Tibial artery (tissue), 4 donors: ENCODE results near the gene OST4.
"Not testable (repeated sequence)": the region's sequence is repeated elsewhere in the genome, so short reads cannot be mapped to it uniquely, and the experiment has no call there.

ENCODE experiments used
- DNase-seq, 2 donors: peaks; one replicate each; pipeline ENCODE4 v3.0.0-alpha.2; 2019
- H3K27ac ChIP-seq, 2 donors: fragments of 200-600 bp; sonication (generic) in 1 of 2; 1 replicate in 1 of 2; 2 replicates in 1 of 2; pipeline ENCODE4 v1.5.1; 2018 to 2019; ENCODE audit warnings: mild to moderate bottlenecking in 1 of 2
- H3K27me3 ChIP-seq, 2 donors: fragments of 200-600 bp; sonication (generic) in 1 of 2; one replicate each; pipeline versions ENCODE4 v1.5.1 to v1.6.0; 2016 to 2019
- H3K36me3 ChIP-seq, 3 donors: fragments of 200-600 bp; sonication (generic) in 2 of 3; one replicate each; pipeline ENCODE4 v1.5.1; 2016 to 2019; ENCODE audit warnings: mild to moderate bottlenecking in 2 of 3
- H3K4me1 ChIP-seq, 4 donors: fragments of 200-600 bp; sonication (generic) in 2 of 4; 1 replicate in 3 of 4; 2 replicates in 1 of 4; pipeline ENCODE4 v1.5.1; 2016 to 2019
- H3K4me3 ChIP-seq, 2 donors: fragments of 200-600 bp; sonication (generic) in 1 of 2; 1 replicate in 1 of 2; 2 replicates in 1 of 2; pipeline ENCODE4 v1.5.1; 2018 to 2019; ENCODE audit warnings: mild to moderate bottlenecking in 2 of 2
- H3K9me3 ChIP-seq, 3 donors: fragments of 200-600 bp; sonication (generic) in 1 of 3; one replicate each; pipeline ENCODE4 v1.5.1; 2016 to 2019
- intact Hi-C: fragments of 100-400 bp; cut with DNase I; formaldehyde crosslinking; loops from one replicate; pipeline ENCODE4 v1.15.0; 2023; ENCODE audit warnings: low total_unique reads
- TF ChIP-seq, protein P1 (sequence below), 2 experiments: fragments of 200-600 bp in 1 of 2; fragments of 450-650 bp in 1 of 2; IDR thresholded peaks; one replicate each; pipeline ENCODE4 v1.5.1; 2017 to 2019; ENCODE audit warnings: antibody characterized with exemption in 2 of 2, mild to moderate bottlenecking in 1 of 2, moderate library complexity in 1 of 2

Gene OST4

DNA sequence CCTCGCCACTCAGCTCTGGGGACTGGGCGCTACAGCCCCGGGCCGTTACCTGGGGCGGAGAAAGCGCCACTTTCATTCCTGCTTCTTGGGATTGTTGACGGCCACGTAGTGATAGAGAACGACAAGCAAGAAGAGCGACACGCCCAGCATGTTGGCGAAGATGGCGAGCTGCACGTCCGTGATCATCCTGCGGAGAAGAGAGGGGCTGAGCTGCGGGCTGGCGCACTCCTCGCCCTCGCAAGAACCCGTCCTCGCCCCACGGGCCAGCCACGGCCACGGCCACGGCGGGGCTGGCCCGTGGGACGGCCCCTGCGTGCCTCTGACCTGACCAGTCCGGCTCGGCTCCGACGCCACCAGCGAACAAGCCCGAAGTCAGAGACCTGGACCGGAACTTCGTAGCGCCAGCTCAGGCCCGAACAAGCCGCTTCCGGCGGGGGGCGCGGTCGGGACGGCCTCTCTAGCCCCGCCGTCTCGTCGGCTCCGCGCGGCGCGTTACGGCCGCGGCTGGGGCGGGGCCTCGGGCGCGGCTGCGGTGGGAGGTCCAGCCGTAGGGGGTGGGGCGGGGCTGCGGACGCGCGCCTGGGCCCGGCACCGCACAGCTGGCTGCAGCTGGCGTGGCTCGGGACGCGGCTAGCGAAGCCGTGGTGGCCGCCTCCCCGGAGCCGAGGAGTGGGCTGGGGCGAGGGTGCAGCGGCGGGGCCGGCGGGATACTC lies at the start of gene OST4:
OST4 (minus strand) TSS at position 378 of the 713 bp plus-strand sequence.
- peaks cover 0 to 34% (median 10%) of the 10 kb centered on the region in 3 donors for H3K36me3 ChIP-seq
- H3K4me1 ChIP-seq: peaks cover 3 to 70% (median 54%) of the 10 kb centered on the region in 4 donors
- no peaks in the 10 kb centered on the region for H3K9me3 ChIP-seq
- intact Hi-C loops: no loop called here
- H3K27ac ChIP-seq: peak within 1 kb of the TSS; percentile 96 to 98
- H3K27me3 ChIP-seq: no peaks in the 10 kb centered on the region
- H3K4me3 ChIP-seq: peak within 1 kb of the TSS; percentile 90 to 95
- TF ChIP-seq, protein P1, sequence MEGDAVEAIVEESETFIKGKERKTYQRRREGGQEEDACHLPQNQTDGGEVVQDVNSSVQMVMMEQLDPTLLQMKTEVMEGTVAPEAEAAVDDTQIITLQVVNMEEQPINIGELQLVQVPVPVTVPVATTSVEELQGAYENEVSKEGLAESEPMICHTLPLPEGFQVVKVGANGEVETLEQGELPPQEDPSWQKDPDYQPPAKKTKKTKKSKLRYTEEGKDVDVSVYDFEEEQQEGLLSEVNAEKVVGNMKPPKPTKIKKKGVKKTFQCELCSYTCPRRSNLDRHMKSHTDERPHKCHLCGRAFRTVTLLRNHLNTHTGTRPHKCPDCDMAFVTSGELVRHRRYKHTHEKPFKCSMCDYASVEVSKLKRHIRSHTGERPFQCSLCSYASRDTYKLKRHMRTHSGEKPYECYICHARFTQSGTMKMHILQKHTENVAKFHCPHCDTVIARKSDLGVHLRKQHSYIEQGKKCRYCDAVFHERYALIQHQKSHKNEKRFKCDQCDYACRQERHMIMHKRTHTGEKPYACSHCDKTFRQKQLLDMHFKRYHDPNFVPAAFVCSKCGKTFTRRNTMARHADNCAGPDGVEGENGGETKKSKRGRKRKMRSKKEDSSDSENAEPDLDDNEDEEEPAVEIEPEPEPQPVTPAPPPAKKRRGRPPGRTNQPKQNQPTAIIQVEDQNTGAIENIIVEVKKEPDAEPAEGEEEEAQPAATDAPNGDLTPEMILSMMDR (IDR thresholded peaks at IDR 0.05): no peak
- peak; percentile 92 to 97 for DNase-seq

DNA sequence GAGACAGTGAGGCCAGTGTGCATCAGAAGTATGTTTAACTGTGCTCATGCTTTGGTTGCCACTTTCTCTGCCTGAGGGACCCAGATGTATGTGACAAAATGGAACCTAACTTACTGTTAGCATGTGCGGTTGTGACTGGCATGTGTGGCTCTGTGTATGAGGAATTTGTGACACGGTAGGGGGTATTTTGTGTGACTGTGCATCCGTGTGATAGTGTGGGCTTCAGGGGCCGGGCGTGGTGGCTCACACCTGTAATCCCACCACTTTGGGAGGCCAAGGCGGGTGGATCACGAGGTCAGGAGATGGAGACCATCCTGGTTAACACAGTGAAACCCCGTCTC lies 47.8 kb upstream of the OST4 start:
- H3K9me3 ChIP-seq, H3K36me3 ChIP-seq, H3K27ac ChIP-seq, intact Hi-C loops, DNase-seq: not testable (repeated sequence)
- Histone ChIP-seq H3K4me1 (peaks cover 0 to 24% (median 15%) of the 10 kb centered on the region in 4 donors), H3K27me3 (peaks cover 0 to 34% of the 10 kb centered on the region in 2 donors), H3K4me3 (peak overlapping the region; percentile 33 to 52)

DNA sequence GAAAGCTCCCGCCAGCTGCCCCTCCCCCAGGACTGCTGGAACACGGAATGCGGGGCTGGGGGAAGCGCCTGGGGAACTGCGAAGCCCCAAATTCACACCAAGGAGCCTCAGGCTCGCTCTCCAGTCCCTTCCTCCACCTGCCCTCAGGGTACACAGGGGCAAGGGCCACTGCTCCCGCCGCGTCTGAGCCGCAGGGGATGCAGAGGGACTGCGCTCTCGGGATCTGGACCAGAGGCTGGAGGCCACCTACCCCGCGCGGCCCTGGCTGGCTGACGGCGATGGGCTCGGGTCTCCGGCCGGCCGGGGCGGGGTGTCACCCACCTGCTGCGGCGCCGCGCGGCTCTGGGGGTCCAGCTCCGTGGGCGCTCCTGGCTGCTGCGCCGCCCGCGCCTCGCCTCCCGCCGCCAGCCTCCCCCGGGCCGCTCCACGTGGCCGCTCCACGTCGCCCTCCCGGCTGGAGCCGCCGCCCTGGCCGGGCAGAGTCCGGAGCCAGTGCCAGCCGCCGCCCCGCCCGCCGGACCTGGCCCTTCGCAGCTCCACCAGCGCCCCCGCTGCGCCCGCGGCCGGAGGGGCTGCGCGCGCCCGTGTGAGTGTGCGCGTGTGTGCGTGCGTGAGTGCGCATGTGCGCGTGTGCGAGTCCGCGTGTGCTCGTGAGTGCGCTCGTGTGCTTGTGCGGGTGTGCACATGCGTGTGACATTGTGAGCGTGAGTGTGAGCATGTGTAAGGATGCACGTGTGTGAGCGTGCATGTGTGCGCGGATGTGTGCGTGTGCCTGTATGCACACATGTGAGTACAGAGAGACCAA lies 47.3 kb upstream of the OST4 start, which contains the start of gene CGREF1:
CGREF1 (minus strand) TSS at position 604 of the 805 bp plus-strand sequence. CDS start 14,762 bp downstream, outside the sequence.
- DNase-seq: no peak
- no peaks in the 10 kb centered on the region for H3K36me3 ChIP-seq
- intact Hi-C loops: no loop called here
- peaks cover 0 to 21% (median 13%) of the 10 kb centered on the region in 4 donors for H3K4me1 ChIP-seq
- peak within 1 kb of the TSS; percentile 33 to 52 for H3K4me3 ChIP-seq
- TF ChIP-seq, protein P1 (IDR thresholded peaks at IDR 0.05): no peak
- H3K27ac ChIP-seq: no peak within 1 kb of the TSS
- H3K27me3 ChIP-seq: peaks cover 0 to 34% of the 10 kb centered on the region in 2 donors
- no peaks in the 10 kb centered on the region for H3K9me3 ChIP-seq

GRCh38 chr2:27117995-27118524 lies 46.6 kb upstream of the OST4 start:
- Histone ChIP-seq H3K4me3 (peak overlapping the region; percentile 33 to 52), H3K27ac (no peak overlapping the region), H3K27me3 (peaks cover 0 to 34% of the 10 kb centered on the region in 2 donors), H3K9me3 (no peaks in the 10 kb centered on the region), H3K4me1 (peaks cover 0 to 15% (median 11%) of the 10 kb centered on the region in 4 donors), H3K36me3 (no peaks in the 10 kb centered on the region)
- intact Hi-C loops: no loop called here
- TF ChIP-seq, protein P1 (IDR thresholded peaks at IDR 0.05): no peak
- DNase-seq: no peak

DNA sequence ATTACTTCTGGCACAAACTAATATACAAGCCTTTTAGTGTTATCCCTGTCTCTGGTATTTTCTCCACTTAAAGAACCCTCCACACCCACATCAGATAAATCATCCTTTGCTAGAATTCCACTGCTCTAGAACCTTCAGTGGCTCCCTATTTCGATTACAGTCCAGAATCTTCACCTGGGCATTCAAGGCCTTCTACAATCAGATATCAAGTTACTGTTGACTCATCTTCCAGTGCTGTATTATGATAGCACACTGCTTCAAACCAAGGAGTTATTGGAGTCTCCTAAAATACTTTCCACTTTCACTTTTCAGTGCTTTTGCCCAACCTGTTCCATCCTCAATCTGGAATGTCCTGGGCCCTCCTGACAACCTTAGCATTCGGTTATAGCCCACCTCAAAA lies 44.1 kb upstream of the OST4 start:
- Histone ChIP-seq H3K36me3 (no peaks in the 10 kb centered on the region), H3K27me3 (peaks cover 0 to 34% of the 10 kb centered on the region in 2 donors), H3K4me1 (peaks cover 0 to 14% (median 11%) of the 10 kb centered on the region in 4 donors), H3K9me3 (no peaks in the 10 kb centered on the region), H3K4me3 (no peak overlapping the region), H3K27ac (no peak overlapping the region)
- no peak for DNase-seq
- TF ChIP-seq, protein P1 (IDR thresholded peaks at IDR 0.05): no peak
- intact Hi-C loops: no loop called here

- H3K9me3 ChIP-seq, H3K27ac ChIP-seq, H3K4me1 ChIP-seq, DNase-seq, H3K4me3 ChIP-seq, H3K36me3 ChIP-seq, H3K27me3 ChIP-seq, intact Hi-C loops: not testable (repeated sequence)
These were observed 40.1 kb upstream of the OST4 start for GRCh38 chr2:27111392-27112078.

- H3K4me1 ChIP-seq, intact Hi-C loops, DNase-seq: not testable (repeated sequence)
These were observed 39.3 kb upstream of the OST4 start for GRCh38 chr2:27110603-27111352.

More at GRCh38 chr2:27110603-27111352, 39.3 kb upstream of the OST4 start:
- H3K27ac ChIP-seq, H3K9me3 ChIP-seq, H3K36me3 ChIP-seq, H3K4me3 ChIP-seq: not testable (repeated sequence)
- peaks cover 0 to 10% of the 10 kb centered on the region in 2 donors for H3K27me3 ChIP-seq
